D341Med (cell line): ENCODE results near the gene TINAG.

Experiments used
- DNase-seq: peaks from one replicate; pipeline ENCODE4 v3.0.0; 2012; ENCODE audit warnings: low spot score

The TINAG gene

DNA sequence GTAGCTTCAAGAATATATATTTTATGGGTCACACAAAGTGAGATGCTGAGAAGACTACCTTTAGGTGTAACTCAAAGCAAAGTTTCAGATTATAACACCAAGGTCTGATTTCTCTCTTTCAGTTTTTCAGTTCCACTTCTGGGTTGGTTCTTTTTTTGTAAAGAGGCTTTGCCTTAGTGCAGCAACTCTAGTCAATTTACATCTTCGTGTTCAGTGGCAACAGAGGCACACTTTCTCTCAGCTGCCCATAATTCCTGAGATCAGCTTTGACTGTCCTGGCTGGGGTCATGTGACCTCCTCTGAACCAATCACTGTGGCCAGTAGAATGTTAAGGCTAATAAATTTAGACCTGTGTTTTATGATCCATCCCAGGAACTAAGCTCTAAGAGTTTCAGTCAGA, 120.2 kb downstream of the TINAG start:
- no peak for DNase-seq

DNA sequence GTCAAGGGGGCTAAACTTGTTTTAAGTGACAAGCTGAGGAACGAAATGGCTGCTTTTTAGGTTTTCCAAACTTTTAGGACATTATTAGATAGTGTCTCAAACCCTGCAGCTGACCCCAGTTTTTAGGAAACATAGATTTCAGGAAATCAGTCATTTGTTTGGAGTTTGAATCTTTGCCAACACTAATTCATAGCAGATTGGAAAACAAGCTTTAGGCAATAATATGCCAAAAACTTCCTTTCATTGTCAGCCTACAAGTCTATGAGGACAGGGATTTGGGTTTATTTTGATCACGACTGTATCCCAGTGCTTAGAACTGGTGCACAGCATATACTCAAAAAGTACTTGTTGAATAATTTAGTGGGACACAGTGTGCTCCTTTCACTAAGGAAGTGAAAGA, 123.2 kb downstream of the TINAG start:
- no peak for DNase-seq
